Body of pancreas (tissue), 4 donors: ENCODE data around the gene CCL7. TPM values are rescaled to one million over a fixed set of nuclear protein-coding genes. Genes with fewer than 3 reads are reported as not detected.

Source experiments
- ATAC-seq: fragments of 150-250 bp; one replicate; pipeline ENCODE4 v1.9.1; 2016
- DNase-seq, 4 donors: peaks; one replicate each; pipeline ENCODE4 v3.0.0-alpha.2; 2019
- H3K27ac ChIP-seq, 4 donors: fragments of 200-600 bp; sonication (generic); 1 replicate in 3 of 4; 2 replicates in 1 of 4; pipeline versions ENCODE4 v1.5.1 to v1.6.1; 2016 to 2019; ENCODE audit warnings: mild to moderate bottlenecking in 1 of 4, mixed read lengths in 1 of 4, moderate library complexity in 1 of 4
- H3K27me3 ChIP-seq, 2 donors: fragments of 200-600 bp; sonication (generic); one replicate each; pipeline ENCODE4 v1.6.0; 2016; ENCODE audit warnings: mild to moderate bottlenecking in 1 of 2
- H3K36me3 ChIP-seq, 2 donors: fragments of 200-600 bp; sonication (generic); replicated peaks in 1 of 2; 2 replicates each; pipeline ENCODE4 v1.5.1; 2016; ENCODE audit warnings: low read depth in 2 of 2; ENCODE audit not compliant: insufficient read depth in 1 of 2
- H3K4me1 ChIP-seq: fragments of 200-600 bp; sonication (generic); one replicate; pipeline ENCODE4 v1.6.0; 2016
- H3K4me3 ChIP-seq, 2 donors: fragments of 200-600 bp; sonication (generic); 1 replicate in 1 of 2; 2 replicates in 1 of 2; pipeline ENCODE4 v1.5.1; 2016 to 2019
- H3K9me3 ChIP-seq, 3 donors: fragments of 200-600 bp; sonication (generic); 1 replicate in 2 of 3; 2 replicates in 1 of 3; pipeline ENCODE4 v1.5.1; 2016
- CTCF ChIP-seq, 7 experiments: fragments of 450-650 bp in 4 of 7; fragments of 200-600 bp in 3 of 7; sonication (generic) in 3 of 7; IDR thresholded peaks; one replicate each; pipeline ENCODE4 v1.5.1; 2016 to 2019; ENCODE audit warnings: antibody characterized with exemption in 7 of 7
- POLR2A ChIP-seq, 3 donors: fragments of 450-650 bp; IDR thresholded peaks; one replicate each; pipeline ENCODE4 v1.6.1; 2016; ENCODE audit warnings: antibody characterized with exemption in 3 of 3, mild to moderate bottlenecking in 2 of 3
- WGBS, 2 donors: methylation state at CpG; one replicate each; pipeline ENCODE4 v1.1.5; 2017; 5-methylcytosine and 5-hydroxymethylcytosine counted together
- intact Hi-C: fragments of 100-400 bp; cut with DNase I; formaldehyde crosslinking; loops from one replicate; pipeline ENCODE4 v1.15.1; 2023
- total RNA-seq, 2 donors: library from RNA; depleted of rRNA; stranded (reverse); fragments of >200 nt; gene quantifications; one replicate each; pipeline ENCODE4 v1.1.0, GENCODE V29; 2016

The CCL7 gene
- total RNA-seq, 2 donors from 2014 or later, result not detected

DNA sequence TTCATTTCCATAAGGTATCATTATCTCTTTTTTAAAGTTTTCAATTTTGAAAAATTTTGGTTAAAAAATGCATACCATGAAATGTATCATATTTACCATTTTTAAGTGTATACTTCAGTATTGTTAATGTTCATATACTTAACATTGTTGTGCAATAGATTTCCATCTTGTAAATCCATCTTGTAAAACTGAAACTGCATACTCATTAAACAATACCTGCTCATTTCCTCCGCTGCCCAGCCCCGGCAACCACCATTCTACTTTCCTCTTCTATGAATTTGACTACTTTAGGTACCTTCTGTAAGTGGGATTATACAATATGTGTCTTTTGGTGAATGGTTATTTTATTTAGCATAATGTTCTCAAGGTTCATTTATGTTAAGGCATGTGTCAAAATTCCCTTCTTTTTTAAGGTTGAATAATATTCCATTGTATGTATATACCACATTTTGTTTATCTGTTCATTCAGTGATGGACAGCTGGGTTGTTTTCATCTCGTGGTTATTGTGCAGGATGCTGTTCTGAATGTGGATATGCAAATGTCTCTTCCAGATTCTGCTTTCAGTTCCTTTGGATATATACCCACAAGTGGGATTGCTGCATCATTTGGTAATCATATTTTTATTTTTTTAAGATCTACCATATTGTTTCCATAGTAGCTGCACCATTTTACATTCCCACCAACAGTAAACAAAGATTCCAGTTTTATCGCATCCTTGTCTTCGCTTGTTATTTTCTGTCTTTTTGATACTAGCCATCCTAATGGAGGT lies 8.3 kb upstream of the CCL7 start:
- Histone ChIP-seq H3K27me3 (no peaks in the 10 kb centered on the region), H3K4me1 (no peaks in the 10 kb centered on the region), H3K4me3 (no peak overlapping the region), H3K27ac (no peak overlapping the region), H3K36me3 (no peaks in the 10 kb centered on the region), H3K9me3 (no peaks in the 10 kb centered on the region)
- intact Hi-C loops, result no loop called here
- ATAC-seq (no peak), DNase-seq (no peak)
- TF ChIP-seq CTCF (IDR thresholded peaks at IDR 0.05), result no peak
- TF ChIP-seq POLR2A (IDR thresholded peaks at IDR 0.05), result no peak
- 79 to 85% methylated on average over 5 of the region's 5 CpGs for WGBS, 2 donors

DNA sequence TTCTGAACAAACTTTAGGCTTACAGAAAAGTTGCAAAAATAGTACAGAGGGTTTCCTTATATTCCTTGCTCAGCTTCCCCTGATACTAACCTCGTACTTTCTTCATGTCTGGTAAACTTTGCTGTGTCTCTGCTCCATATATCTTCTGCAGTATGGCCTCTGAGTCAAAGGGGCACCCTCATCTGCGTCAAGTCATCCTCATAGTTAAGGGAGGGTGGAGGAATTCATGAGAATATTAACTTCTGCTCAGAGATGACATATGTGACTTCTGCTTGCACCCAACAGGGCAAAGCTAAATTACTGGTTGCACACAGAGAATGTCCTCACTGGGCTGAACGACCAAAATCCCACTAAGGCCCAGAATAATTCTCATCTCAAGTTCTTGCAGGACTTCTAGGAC lies 4.3 kb upstream of the CCL7 start:
- no peaks in the 10 kb centered on the region for H3K36me3 ChIP-seq
- H3K27me3 ChIP-seq, result no peaks in the 10 kb centered on the region
- no peak for ATAC-seq
- no peak overlapping the region for H3K4me3 ChIP-seq
- no peak for DNase-seq
- WGBS, 2 donors, result 18 to 40% methylated on average over 3 of the region's 3 CpGs
- no peak overlapping the region for H3K27ac ChIP-seq
- intact Hi-C loops, result no loop called here
- H3K4me1 ChIP-seq, result no peaks in the 10 kb centered on the region
- no peaks in the 10 kb centered on the region for H3K9me3 ChIP-seq
- TF ChIP-seq POLR2A (IDR thresholded peaks at IDR 0.05) (no peak), CTCF (IDR thresholded peaks at IDR 0.05) (no peak)

GRCh38 chr17:34275881-34276280 lies 5.9 kb downstream of the CCL7 start:
- H3K4me1 ChIP-seq, result no peaks in the 10 kb centered on the region
- no peaks in the 10 kb centered on the region for H3K9me3 ChIP-seq
- no peak overlapping the region for H3K27ac ChIP-seq
- H3K4me3 ChIP-seq, result no peak overlapping the region
- intact Hi-C loops, result no loop called here
- no peaks in the 10 kb centered on the region for H3K36me3 ChIP-seq
- ATAC-seq, result no peak
- H3K27me3 ChIP-seq, result no peaks in the 10 kb centered on the region
- 0 to 3% methylated on average over 1 of the region's 1 CpG for WGBS, 2 donors
- TF ChIP-seq CTCF (IDR thresholded peaks at IDR 0.05), result no peak
- TF ChIP-seq POLR2A (IDR thresholded peaks at IDR 0.05), result no peak
- no peak for DNase-seq

GRCh38 chr17:34276826-34277225 lies 6.8 kb downstream of the CCL7 start:
- no peaks in the 10 kb centered on the region for H3K27me3 ChIP-seq
- no peaks in the 10 kb centered on the region for H3K36me3 ChIP-seq
- intact Hi-C loops, result no loop called here
- H3K4me3 ChIP-seq, result no peak overlapping the region
- no peak for ATAC-seq
- no peaks in the 10 kb centered on the region for H3K4me1 ChIP-seq
- TF ChIP-seq CTCF (IDR thresholded peaks at IDR 0.05) (no peak), POLR2A (IDR thresholded peaks at IDR 0.05) (no peak)
- H3K27ac ChIP-seq, result no peak overlapping the region
- DNase-seq, result no peak
- no peaks in the 10 kb centered on the region for H3K9me3 ChIP-seq
- WGBS, 2 donors, result 37 to 44% methylated on average over 4 of the region's 4 CpGs

DNA sequence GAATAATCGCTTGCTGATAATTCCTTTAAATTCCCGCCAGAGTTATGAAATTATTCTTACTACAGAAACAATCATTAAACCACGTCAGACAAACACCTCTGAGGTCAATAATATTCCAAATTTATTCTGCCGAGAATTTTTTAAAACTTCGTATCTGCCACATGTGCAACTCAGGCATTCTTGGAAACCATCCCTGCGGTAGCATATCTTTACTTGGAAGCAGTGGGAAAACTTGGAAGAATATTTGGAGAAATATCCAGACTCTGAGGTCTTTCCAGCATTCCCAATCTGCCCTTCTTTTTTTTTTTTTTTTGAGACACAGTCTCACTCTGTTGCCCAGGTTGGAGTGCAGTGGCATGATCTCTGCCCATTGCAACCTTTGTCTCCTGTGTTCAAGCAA lies 13.6 kb downstream of the CCL7 start:
- DNase-seq (no peak), ATAC-seq (no peak)
- no peaks in the 10 kb centered on the region for H3K36me3 ChIP-seq
- no peaks in the 10 kb centered on the region for H3K4me1 ChIP-seq
- intact Hi-C loops, result no loop called here
- no peak overlapping the region for H3K27ac ChIP-seq
- no peak overlapping the region for H3K4me3 ChIP-seq
- TF ChIP-seq CTCF (IDR thresholded peaks at IDR 0.05), result no peak
- no peak for TF ChIP-seq POLR2A (IDR thresholded peaks at IDR 0.05)
- H3K27me3 ChIP-seq, result no peaks in the 10 kb centered on the region
- H3K9me3 ChIP-seq, result no peaks in the 10 kb centered on the region
- WGBS, 2 donors, result 73% methylated on average over 6 of the region's 6 CpGs
